GM19397 (cell line): Measurements from ENCODE around the gene LSR.

Experiments
- ATAC-seq: cut with Tn5 transposase; IDR thresholded peaks from one replicate; pipeline ENCODE4 v1.9.1; 2021; ENCODE audit warnings: mild to moderate bottlenecking, moderate library complexity; ENCODE audit not compliant: unreplicated experiment

Gene LSR

GRCh38 chr19:35241417-35241816 is 7.4 kb upstream of the LSR start:
- no peak for ATAC-seq

- ATAC-seq = no peak
These were observed 2.2 kb upstream of the LSR start for GRCh38 chr19:35246466-35247092.

- ATAC-seq = peak; percentile 26
These were observed 1.1 kb upstream of the LSR start for GRCh38 chr19:35247526-35248309.

- no peak for ATAC-seq
These were observed 495 bp downstream of the LSR start for GRCh38 chr19:35249146-35249847.

- no peak for ATAC-seq
These were observed 1.3 kb downstream of the LSR start for GRCh38 chr19:35249848-35250711.

GRCh38 chr19:35251456-35251855 is 2.7 kb downstream of the LSR start:
- ATAC-seq = no peak

GRCh38 chr19:35253316-35254286 is 4.8 kb downstream of the LSR start:
- no peak for ATAC-seq

- no peak for ATAC-seq
These were observed 5.8 kb downstream of the LSR start for GRCh38 chr19:35254341-35255297.

GRCh38 chr19:35256566-35256965 is 7.8 kb downstream of the LSR start:
- ATAC-seq = no peak

GRCh38 chr19:35257113-35257461 is 8.3 kb downstream of the LSR start:
- no peak for ATAC-seq

GRCh38 chr19:35260694-35261304 is 12.0 kb downstream of the LSR start:
- ATAC-seq = no peak

GRCh38 chr19:35261356-35262100 is 12.7 kb downstream of the LSR start:
- no peak for ATAC-seq

GRCh38 chr19:35262101-35262761 is 13.4 kb downstream of the LSR start:
- no peak for ATAC-seq

GRCh38 chr19:35264268-35265125 is 15.7 kb downstream of the LSR start:
- ATAC-seq = no peak

GRCh38 chr19:35265126-35265899 is 16.5 kb downstream of the LSR start:
- ATAC-seq = no peak
